ENCODE data around the gene STN1. TPM values are rescaled to one million over a fixed set of nuclear protein-coding genes. Genes with fewer than 3 reads are reported as not detected.

STN1 gene
- total RNA-seq, 4 donors from 2014 or later = 20.0 to 29.2 (median 27.0) TPM

DNA sequence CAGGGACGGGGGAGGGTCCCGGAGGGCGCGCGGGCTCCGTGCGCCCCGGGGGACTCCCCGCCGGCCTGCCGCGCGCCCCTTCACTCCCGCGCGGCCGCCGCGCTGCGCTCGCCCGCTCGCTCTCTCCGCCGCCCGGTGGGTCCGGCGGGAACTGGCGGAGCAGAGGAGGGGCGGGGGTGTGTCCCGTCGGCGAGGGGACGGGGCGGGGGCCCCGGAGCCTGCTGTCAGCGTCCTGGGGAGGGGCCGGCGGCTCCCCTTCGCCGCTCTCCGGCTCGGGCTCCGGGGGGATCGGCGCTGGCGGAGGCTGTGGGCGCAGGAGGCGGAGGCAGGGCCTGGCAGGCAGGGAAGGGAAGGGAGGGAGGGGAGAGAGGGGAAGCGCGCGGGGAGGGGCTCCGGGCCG, 62.6 kb downstream of the STN1 start, which contains the start of gene SH3PXD2A:
TSS of gene SH3PXD2A (minus strand) at position 153 of the 400 bp plus-strand sequence. CDS start 310 bp downstream, outside the sequence.
- Histone ChIP-seq H3K27ac (peak within 1 kb of the TSS; percentile 63 to 74), H3K36me3 (no peaks in the 10 kb centered on the region), H3K4me1 (no peaks in the 10 kb centered on the region), H3K9me3 (no peaks in the 10 kb centered on the region), H3K27me3 (no peaks in the 10 kb centered on the region), H3K4me3 (peak within 1 kb of the TSS; percentile 46 to 53)
- TF ChIP-seq, protein P1, sequence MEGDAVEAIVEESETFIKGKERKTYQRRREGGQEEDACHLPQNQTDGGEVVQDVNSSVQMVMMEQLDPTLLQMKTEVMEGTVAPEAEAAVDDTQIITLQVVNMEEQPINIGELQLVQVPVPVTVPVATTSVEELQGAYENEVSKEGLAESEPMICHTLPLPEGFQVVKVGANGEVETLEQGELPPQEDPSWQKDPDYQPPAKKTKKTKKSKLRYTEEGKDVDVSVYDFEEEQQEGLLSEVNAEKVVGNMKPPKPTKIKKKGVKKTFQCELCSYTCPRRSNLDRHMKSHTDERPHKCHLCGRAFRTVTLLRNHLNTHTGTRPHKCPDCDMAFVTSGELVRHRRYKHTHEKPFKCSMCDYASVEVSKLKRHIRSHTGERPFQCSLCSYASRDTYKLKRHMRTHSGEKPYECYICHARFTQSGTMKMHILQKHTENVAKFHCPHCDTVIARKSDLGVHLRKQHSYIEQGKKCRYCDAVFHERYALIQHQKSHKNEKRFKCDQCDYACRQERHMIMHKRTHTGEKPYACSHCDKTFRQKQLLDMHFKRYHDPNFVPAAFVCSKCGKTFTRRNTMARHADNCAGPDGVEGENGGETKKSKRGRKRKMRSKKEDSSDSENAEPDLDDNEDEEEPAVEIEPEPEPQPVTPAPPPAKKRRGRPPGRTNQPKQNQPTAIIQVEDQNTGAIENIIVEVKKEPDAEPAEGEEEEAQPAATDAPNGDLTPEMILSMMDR (IDR thresholded peaks at IDR 0.05) = peak in 2 of 4 experiments; percentile 48 to 68
- peak; percentile 31 to 40 for TF ChIP-seq POLR2A (IDR thresholded peaks at IDR 0.05)
- peak in 1 of 2 donors; percentile 52 for DNase-seq
- intact Hi-C loops (cut with DNase I; ENCODE audit: low total_unique reads) = loop anchor here (5.0 kb wide), 1 partner anchor 258 kb away; no protein-coding TSS in a partner anchor

DNA sequence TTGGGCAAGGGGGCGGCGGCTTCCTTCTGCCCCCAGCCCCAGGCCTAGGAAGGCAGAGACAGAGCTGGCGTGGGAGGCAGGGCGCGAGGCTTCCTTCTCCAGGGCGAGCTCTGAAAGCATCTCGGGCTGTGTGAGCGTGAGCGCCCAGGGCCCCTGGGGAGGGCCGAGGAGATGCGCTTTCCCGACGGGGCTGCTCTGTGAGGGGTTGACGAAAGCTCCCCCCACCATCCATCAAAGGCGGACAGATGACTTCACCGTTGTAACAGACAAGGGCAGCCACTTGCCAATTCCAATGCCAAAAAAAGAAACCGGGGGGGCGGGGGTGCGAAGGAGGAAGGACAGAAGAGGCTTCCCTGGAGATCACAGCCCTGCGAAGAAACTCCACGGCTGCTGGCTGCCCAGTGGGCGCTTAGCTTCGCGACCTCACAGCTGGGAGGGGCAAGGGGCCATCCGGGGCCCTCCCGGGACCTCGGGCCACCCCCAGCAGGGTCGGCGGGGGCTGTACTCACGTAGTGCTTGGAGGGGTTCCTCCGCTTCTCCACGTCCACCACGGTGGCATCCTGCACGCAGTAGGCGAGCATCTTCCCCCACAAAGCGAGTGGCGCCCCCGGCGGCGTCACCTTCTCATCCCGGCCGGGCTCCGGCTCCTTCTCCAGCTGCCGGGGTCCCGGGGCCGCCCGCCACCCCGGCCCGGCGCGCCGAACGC, 63.1 kb downstream of the STN1 start:
- Histone ChIP-seq H3K27ac (peak overlapping the region; percentile 63 to 74), H3K4me1 (no peaks in the 10 kb centered on the region), H3K9me3 (no peaks in the 10 kb centered on the region), H3K36me3 (no peaks in the 10 kb centered on the region), H3K4me3 (peak overlapping the region; percentile 46 to 53), H3K27me3 (no peaks in the 10 kb centered on the region)
- peak; percentile 65 to 72 for DNase-seq
- no peak for TF ChIP-seq POLR2A (IDR thresholded peaks at IDR 0.05)
- TF ChIP-seq, protein P1 (IDR thresholded peaks at IDR 0.05) = no peak
- intact Hi-C loops (cut with DNase I; ENCODE audit: low total_unique reads) = loop anchor here (5.0 kb wide), 1 partner anchor 258 kb away; no protein-coding TSS in a partner anchor

DNA sequence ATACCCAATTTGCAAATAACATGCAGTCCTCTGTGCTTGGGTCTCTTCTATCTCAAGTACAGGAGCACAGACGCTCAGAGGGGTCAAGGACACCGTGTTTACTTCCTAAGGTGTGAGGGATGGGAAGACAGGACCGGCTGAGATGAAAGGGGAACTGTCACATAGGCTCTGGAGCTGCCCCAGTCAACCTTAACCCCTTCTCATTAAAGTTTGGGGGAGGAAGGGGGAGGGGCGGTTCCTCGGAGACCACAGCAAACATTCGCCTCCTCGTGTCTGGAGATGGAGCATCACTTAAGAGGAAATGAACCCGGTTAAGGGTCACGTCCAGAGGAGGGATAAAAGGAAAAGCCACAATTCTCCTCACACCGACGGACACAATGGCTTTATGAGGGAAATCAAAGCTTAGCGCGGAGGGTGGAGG, 63.7 kb downstream of the STN1 start:
- H3K9me3 ChIP-seq = no peaks in the 10 kb centered on the region
- peak overlapping the region; percentile 63 to 74 for H3K27ac ChIP-seq
- H3K36me3 ChIP-seq = no peaks in the 10 kb centered on the region
- TF ChIP-seq, protein P1 (IDR thresholded peaks at IDR 0.05) = no peak
- no peak for TF ChIP-seq POLR2A (IDR thresholded peaks at IDR 0.05)
- DNase-seq = no peak
- H3K4me1 ChIP-seq = no peaks in the 10 kb centered on the region
- intact Hi-C loops (cut with DNase I; ENCODE audit: low total_unique reads) = no loop called here
- H3K4me3 ChIP-seq = peak overlapping the region; percentile 46 to 53
- H3K27me3 ChIP-seq = no peaks in the 10 kb centered on the region

DNA sequence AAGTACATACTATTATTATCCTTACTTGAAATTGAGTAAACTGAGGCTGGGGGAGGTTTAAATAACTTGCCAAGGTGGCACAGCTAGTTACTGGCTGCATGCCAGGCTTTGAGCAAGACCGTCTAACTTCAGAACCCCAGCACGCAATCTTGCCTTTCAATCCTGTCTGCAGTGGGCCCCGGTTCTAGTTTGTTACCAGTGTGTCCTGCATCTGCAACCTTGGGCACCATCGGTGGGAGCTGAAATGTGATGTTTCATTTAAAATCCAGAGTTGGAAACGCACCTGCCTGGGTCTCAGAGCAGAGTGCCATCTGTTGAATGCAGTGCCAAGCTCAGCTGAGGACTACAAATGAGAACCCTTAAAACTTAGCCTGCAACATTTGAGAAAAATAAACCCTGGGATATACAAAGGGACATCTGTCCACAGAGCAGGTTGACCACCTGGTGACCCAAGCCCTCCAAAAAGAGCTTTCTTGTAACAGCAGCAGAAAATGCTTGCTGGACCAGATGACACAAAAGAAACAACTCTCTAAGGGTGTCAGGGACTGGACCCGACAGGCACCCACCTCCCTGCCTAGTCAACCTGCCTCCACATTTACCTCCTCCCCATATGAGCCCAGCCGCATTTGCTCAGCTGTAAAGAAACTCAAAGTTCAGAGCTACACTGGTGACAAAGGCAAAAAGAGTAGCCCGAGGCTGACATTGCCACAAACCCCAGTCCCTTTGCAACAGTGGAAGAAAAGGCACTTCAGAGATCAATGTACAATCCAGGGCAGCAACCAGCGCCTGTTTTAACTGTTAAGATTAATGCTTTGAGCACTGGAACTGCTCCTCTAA, 64.3 kb downstream of the STN1 start:
- Histone ChIP-seq H3K27ac (peak overlapping the region; percentile 63 to 74), H3K4me1 (no peaks in the 10 kb centered on the region), H3K36me3 (no peaks in the 10 kb centered on the region), H3K27me3 (no peaks in the 10 kb centered on the region), H3K9me3 (no peaks in the 10 kb centered on the region), H3K4me3 (peak overlapping the region; percentile 46 to 53)
- no peak for TF ChIP-seq POLR2A (IDR thresholded peaks at IDR 0.05)
- TF ChIP-seq, protein P1 (IDR thresholded peaks at IDR 0.05) = no peak
- no peak for DNase-seq
- intact Hi-C loops (cut with DNase I; ENCODE audit: low total_unique reads) = no loop called here
